Bone marrow (tissue), 2 donors: ENCODE data around the gene JAZF1.

ENCODE experiments used
- DNase-seq, 2 donors: peaks; one replicate each; lab custom pipeline; 2025; lab: John Stamatoyannopoulos, UW

Gene JAZF1

DNA sequence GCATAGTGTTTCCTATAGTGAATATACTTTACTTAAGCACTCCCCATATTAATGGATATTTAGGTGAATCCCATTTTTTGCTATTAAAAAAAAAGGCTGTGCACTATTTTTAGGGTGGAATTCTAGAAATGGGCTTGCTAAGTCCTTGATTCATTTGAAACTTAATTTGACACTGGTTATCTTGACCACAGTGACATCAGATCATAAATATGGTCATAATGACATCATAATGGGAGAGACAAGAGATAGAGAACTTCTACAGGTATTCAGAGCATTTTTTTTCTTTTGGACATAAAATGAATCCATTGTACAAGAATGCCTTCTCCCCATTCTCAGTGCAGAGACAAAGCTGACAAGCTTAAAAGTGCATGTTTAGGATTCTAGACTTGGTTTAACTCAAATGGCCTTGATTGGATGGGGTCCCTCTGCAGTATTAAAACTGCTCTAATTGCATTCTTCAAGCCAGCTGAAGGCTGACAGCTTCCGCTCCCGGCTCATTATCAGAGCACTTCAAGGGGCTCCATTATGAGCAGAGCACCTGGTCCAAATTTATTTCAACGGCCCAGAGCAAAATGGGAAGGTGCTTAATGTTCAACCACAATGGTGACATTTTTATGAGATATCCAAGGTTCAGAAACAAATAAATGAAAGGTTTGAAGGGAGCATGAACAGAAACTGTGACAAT is 104.8 kb downstream of the JAZF1 start:
- DNase-seq, result no peak

DNA sequence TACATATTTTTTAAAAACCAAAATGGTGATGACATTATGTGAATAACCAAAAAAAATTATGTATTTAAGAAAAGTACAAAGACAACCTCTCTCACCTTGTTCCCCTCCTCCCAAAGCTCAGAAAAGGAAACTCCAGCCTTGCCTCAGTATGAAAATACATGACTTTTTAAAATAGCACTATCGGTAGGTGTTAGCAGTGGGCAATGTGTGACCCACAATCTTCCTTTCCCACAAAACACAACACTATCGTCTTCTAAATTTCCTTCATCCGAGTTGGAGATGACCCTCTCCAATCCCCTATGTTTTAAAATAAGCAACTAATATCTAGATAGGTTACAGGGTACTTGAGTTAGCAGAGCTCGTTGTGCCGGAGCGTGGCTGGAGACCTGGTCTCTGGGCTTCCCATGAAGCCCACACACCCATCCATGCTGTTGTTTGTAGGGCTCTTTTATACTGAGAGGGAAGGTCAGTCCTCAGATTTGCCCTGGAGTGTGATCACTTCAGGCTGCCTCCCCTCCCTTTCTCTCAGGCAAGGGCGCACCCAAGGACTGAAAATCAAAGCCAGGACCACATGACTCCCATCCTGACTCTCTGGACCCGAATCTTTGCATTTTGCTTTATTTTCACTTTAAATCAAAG is 107.6 kb downstream of the JAZF1 start:
- no peak for DNase-seq

DNA sequence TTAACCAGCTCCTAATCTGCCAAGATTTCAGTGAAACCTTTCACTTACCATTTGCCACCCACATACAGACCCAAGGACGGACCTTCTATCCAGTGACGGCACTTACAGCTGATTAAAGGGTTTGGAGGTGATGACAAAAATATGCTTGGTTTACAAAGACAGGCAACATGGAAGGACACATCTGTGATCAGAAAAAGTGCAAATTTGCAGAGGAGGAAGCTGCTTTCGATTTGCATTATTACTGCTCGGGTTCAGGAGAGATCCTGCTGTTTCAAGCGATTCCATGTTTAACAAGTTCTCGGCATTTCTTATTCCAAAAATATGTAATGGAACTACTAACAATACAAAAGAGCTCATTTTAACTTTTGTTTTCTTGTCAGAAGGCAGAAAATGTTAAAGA is 109.0 kb downstream of the JAZF1 start:
- DNase-seq, result no peak

DNA sequence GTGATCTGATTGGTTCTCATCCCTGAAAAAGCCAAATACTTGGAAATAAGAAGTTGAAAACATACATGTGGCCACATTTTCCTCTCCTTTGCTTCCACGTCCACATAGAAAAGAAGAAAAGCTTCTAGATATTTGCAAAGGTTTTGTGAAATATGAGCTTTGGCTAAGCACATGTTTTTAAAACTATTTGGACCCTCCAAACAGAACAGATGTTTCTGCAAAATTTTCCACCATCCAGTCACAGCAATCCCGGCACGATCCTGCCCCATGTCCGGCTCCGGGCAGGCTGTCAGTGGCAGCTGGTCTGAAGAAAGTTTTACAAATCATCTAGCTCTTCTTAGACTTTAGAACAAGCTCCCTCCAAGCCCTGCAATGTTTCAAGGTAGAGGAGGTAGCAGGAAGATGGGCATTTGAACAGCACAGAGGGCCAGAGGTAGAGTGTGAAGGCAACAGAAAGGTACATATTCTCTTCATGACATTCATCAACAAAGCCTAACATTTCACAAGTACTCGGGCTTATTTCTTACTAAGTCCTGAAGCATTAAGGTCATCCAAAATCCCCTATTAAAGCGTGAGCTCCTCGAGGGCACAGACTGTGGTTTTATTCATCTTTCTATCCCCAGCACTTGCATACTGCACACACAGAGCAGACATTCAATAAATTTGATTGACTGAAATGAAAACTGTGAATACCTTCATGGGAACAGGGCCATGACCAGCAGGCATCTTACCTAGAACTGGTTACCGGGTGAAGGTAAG is 110.1 kb downstream of the JAZF1 start:
- no peak for DNase-seq

DNA sequence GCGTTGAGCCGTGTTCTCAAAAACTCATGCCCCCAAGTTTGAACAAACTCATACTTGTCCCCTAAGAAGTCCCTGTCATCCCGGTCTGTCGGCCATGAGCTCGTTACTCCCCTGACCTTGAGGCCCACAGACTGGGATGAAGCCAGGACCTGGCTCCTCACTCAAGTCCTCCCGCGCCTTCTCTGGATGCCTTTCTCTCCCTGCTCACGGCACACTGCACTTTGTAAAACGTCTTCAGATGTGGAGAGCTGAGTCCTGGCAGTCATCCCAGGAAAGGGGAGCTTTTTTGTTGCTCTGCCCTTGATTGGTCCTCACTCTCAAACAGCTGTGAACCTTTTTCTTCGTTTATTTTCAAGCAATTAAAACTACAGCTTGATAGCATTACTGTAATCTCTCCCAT is 110.8 kb downstream of the JAZF1 start:
- no peak for DNase-seq

DNA sequence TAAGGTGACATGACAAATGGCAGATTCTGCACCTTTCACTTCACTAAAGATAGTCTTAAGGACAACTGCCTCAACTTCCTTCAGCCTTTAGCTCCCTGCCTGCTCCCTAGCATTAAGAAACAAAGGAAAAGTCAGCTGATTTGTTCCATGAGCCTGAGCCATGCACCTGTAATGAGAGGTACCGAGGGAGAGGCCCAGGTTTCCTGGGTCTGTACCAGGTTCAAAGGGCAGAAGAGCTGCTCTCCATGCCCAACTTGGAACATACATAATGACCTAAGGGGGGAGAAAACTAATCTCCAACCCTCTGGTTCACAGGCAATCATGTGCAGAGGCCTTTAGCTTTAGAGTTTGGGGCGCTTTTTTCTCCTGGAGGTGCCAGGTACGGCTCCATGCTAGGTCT is 111.2 kb downstream of the JAZF1 start:
- DNase-seq, result no peak

DNA sequence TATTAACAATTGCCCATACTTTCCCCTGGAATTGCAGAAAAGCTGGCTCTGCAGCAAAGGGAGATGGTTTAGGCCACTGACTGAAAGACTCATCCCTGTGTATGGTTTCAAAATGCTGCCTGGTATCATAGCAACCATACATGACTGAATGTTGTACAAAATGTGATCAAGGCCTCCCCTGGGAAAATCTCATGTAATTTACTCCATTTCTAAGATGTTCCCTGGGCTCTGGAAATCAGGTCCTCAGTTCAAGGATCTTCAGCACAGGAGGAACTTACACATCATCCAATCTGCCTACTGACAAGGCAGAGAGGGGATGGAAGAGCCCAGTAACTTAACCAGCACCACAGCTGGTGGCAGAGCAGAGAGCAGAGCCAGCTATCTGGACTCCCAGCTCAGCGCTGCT is 111.8 kb downstream of the JAZF1 start:
- DNase-seq, result no peak

DNA sequence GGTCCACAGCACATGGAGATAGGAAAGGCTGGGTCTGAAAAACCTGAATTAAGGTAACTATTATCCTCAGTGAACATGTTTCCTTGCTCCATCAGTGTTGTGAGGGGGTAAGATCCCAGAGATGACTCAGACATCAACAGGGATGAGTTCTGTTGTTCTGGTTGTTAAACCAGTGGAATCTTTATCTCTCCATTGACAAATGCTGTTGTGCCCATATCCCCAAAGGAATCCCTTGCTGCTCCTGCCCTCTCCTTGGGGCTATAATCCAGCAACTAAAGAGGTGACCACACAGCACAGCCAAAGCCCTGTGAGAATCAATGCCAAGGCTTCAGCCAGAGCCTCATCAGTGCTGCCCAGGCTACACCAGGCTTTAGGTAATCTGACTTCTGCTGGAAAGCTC is 113.4 kb downstream of the JAZF1 start:
- no peak for DNase-seq

DNA sequence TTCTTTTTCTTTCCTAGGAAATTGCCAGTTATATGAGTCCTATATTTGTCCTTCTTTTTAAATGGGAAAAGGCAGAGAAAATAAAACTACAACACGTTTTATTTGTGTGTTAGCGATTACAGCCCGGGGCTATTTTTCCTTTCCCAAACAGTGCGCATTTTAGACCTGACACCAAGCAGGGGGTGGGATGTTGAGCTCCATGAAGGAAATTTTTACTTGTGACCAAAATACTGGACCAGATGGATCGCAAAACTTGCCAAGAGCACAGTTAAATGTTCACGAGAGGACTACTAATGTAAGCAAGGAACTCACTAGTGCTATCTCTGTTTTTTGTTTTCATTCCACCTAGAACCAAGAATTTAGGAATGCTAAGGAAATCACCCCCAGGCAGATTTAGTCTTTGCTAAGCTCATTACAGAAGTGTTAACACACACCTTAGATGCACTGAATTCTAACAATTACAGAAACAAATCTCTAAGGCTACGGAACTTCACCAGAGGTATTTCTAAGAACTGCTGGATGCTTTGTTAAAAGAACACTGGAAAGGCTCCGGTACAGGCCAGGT is 114.8 kb downstream of the JAZF1 start:
- no peak for DNase-seq

DNA sequence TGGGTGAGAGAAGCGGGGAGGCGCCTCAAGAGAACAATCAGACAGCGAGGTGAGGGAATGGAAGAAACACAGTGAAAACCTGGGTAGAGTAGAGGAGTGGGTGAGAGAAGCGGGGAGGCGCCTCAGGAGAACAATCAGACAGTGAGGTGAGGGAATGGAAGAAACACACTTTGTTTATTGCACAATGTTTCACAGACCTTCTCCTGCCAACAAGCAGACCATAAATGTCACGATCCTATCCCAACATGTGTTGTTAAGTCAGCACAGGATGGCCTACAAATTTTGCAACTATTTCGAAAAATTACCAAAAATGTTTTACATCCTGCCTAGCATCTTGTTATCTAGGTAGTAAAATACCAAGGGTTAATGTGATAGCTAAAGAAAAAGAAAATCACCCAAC is 115.3 kb downstream of the JAZF1 start:
- DNase-seq, result no peak

DNA sequence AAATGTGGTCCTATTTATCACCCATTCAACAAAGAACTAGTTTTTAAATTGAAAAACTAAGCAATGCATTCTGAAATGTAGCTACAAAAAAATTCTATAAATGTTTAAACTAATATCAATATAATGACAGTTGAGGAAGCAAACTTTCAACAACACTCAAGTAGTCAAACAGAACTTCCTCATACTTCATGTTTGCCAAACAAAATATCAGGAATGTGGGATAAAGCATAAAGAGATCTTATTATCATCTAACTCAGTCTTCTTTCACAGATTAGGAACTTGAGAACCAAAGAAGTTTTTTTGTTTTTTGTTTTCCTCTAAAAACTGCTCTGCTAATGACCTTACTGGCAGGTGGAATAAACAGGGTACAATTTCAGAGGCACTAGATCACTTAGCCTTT is 116.2 kb downstream of the JAZF1 start:
- no peak for DNase-seq

DNA sequence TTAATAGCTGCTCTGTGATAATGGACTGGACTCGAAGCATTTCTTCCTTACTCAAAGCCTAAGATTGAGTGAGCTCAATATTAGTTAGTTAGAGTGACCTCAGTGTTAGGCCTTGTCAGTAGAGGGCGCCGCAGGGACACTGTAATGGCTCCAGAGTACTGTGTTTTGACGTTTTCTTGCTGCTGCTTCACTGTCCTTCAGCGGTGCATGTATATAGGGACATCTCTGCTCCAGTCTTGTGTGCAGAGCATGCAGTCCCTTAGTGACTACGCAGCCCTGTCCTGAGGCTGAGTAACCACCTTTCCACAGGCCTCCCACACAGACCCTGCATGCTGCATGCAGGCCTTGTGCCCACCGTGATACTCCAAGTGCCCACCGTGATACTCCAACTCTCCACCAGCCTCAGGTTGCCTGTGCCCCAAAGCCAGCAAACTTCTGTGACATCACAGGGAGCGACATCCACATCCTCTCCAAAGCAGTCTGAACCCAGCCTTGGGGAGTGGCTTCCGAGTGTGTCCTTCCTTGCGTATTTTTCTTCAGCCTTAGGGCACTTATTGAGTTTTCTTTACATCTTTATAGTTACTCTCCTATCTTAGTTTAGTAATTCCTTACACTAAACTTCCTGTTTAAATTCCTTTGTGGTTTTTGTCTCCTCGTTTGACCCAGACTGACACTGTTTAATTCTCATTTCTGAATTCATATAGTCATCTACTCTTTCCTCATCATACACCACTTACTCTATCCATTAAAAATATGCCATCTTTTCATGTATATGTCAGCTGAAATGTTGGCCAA is 118.2 kb downstream of the JAZF1 start:
- no peak for DNase-seq

DNA sequence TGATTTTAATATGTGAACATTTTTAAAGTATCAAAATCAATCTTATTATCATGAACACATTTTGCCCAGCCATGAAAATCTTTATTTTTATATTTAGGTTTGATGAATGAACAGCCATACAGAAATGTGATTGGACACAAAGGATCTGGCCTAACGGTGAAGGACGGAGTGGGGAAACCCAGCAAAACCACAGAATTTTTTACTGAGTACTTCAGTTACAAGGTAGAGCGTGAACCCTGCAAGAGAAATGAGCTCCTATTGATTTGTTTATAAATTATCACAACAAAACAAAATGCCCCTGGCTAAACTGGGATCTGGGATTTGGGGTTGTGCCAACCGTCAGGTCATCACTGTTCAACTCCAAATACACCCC is 118.8 kb downstream of the JAZF1 start:
- DNase-seq, result no peak

DNA sequence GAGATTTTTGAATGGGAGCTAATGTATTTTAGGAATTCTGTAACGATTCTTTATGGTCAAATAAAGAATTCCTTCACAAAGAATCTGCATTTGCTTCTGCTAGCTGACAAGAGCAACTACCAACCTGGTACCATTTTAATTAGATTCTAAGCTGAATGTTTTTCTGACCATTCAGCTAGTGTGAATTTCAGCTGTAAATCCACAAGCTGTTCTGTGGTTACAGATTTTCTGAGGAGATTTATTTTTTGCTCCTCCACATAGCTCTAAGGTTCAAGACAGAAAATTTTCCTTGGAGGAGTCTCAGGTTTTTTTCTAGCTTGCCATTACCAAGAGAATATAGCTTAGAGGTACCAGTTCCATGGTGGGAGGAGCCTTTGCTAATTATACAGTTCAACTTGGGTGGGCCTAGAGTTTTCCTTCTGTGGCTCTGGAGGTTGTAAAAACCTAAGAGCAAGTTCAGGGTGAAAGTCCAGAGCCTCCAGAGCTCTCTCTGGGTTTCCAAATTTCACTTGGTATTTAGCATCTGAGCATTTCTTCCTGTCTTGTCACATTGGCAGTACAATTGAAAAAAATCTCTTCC is 120.1 kb downstream of the JAZF1 start:
- DNase-seq, result no peak

DNA sequence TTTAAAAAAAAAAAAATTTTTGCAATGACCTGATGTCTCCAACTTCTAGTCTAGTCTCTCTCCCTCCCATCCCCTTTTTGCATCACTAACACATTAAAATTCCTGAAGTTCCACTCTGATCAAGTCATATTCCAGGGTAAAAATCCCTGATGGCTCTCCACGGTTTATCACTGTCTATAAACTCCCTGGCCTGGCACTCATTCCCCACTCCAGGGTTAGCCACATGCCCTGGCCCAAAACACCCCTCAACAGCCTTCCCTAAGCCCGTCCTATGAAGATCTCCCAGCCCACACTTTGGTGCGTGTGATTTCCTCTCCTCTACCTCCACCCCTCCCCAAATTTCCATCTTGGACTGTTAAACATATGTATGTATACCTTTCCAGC is 125.4 kb downstream of the JAZF1 start:
- DNase-seq, result no peak

DNA sequence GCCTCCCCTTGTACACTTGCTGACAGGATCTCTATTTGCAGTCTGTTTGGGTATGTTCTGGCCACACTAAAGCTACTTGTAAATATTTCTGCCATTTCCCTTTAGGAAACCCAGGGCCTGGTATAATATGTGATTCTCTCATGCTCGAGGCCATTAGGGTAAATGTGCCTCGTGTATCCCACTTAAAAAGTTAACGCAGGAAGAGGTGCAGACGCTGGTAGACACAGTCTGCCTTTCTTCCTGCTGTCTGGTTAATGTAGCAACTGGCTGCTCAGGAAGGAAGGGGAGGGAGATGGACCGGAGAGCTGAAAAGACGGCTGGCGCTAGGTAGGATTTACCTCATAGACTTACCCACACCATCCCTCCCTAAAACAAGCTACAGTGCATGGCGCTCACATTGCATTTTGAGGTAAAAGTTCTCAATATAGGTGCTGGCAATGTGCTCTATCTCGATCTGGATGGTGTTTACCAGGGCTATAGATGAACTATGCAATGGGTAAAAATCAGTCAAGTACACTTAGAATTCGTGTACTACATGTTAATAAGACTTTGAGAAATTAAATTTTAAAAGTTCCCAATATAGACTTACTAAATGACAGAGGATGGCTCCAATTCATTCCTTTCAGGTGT is 125.9 kb downstream of the JAZF1 start:
- no peak for DNase-seq

DNA sequence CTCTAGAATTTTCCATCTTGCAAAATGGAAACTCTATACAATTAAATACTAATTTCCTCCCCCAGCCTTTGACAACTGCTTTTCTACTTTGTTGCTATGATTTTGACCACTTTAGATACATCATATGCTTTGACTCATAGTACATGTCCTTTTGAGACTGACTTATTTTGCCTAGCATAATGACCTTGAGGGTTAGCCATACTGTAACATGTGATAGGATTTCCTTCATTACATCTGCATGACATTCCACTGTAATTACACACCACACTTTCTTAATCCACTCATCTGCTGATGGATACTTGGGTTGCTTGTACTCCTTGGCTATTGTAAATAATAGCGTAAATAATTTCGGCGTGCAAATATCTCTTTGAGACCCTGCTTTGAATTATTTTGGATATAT is 127.7 kb downstream of the JAZF1 start:
- no peak for DNase-seq

DNA sequence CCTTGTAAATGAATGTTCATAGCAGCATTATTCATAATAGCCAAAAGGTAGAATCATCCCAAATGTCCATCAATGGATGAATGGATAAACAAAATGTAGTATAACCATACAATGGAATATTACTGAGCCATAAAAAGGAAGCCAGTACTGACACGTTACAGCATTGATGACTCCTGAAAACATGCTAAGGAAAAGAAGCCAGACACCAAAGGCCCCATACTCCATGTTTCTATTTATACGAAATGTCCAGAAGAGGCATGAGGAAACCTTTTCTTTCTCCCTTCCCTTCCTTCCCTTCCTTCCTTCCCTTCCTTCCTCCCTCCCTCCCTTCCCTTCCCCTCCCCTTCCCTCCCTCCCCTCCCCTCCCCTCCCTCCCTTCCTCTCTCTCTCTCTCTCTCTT is 131.9 kb downstream of the JAZF1 start:
- no peak for DNase-seq

DNA sequence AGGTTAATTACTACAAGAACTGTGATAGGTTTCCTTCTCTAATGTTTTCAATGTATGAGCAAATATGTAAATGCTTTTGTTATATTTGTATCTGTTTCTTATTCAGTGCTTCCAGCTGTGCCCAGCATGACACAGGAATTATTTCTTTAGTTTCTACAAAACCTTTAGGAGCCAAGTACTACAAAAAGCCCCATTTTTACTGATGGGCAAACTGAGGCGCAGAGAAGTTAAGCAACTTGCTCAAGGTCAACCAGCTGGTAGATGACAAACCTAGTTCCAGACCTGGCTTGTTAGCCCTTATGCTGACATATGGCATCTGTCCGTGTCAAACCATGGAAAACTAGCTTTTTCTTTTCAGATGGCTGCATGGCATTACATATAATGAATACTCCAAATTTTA is 134.6 kb downstream of the JAZF1 start:
- DNase-seq, result no peak

DNA sequence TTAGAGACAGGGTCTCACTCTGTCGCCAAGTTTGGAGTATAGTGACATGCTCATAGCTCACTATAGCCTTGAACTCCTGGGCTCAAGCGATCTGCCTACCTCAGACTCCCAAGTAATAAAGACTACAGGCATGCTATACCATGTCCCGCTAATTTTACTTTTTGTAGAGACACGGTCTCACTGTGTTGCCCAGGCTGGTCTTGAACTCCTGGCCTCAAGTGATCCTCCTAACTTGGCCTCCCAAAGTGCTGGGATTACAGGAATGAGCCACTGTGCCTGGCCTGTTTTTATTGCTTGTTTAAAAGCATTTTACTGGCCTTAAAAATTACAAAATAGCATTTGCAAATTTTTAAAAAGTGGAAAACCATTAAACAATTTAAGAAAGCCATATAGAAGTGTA is 135.0 kb downstream of the JAZF1 start:
- no peak for DNase-seq

DNA sequence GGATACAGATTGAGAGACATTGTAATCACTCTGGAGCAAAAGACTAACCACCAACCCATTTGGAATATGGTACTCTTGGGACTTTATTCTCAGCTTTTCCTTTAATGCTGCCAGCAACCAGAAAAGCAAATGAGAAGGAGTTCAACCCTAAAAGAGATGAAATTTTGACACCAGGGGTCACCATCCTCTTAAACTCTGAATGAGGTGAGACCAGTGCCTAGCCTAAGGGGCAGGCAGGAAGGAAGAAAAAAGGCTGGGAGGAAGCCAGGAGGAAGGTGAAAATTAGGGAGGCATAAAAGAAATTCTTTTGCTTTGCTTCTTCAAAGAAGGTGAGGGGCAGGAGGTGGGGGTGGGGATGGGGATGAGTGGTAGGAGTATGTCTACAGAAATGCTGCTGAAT is 135.8 kb downstream of the JAZF1 start:
- no peak for DNase-seq

DNA sequence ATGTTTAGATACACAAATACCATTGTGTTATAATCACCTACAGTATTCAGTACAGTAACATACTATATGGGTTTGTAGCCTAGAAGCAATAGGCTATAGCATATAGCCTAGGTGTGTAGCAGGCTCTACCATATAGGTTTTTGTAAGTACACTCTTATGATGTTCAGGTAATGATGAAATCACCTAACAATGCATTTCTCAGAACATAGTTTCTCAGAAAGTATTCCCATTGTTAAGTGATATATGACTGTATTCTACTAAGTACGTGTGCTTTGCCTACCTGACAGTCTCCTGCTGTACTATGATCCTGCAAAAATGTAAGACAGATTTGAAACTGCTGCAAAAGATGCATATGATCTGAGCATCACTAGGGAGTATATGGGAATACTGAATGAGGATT is 137.9 kb downstream of the JAZF1 start:
- no peak for DNase-seq
